GM12873 (cell line): ENCODE results near the gene SERPINB1.

Experiments
- CTCF ChIP-seq: IDR thresholded peaks from 2 replicates; pipeline ENCODE4 v1.5.1; 2012; ENCODE audit warnings: low read depth, mild to moderate bottlenecking, moderate library complexity, low read length, control low read depth; ENCODE audit not compliant: insufficient read depth; ENCODE audit errors: missing control alignments

Gene SERPINB1

GRCh38 chr6:2797564-2798031 lies 44.1 kb downstream of the SERPINB1 start:
- TF ChIP-seq CTCF = no peak

DNA sequence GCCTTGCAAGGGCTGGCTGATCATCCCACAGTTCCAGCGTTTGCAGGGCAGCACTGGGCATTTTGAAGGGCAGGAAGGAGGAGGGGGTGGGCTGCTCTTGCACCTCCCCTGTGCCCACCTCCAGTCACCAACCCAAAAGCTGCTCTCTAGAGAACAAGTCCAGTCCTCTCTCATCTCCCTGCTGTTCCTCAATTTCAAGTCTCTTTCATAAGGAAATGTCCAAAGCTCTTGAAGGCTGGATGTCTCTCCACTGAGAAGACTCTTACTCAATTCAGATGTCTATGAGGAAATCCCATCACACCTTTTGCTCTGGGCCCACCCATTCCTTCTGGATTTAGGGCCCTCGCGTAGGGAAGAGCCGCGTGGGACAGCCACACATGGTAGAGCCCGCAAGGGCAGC lies 44.8 kb downstream of the SERPINB1 start:
- no peak for TF ChIP-seq CTCF

DNA sequence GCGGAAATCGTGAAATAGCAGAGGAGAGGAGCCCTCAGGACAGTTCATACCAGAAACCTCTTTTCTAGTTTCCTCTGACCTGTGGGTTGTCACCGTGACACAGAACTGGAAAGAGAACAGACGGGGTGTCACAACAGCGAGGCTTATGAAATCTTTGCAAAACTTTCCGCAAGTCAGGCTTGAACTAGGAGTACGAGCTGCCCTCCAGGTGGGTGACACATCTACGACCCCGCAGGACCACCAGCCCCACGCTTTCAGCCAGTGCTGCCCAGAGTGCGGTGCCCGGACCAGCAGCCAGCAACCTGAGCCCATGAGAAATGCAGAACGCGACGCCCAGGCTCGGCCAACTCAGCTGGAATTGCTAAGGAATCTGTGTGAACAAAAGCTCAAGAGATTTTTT lies 45.7 kb downstream of the SERPINB1 start:
- no peak for TF ChIP-seq CTCF

DNA sequence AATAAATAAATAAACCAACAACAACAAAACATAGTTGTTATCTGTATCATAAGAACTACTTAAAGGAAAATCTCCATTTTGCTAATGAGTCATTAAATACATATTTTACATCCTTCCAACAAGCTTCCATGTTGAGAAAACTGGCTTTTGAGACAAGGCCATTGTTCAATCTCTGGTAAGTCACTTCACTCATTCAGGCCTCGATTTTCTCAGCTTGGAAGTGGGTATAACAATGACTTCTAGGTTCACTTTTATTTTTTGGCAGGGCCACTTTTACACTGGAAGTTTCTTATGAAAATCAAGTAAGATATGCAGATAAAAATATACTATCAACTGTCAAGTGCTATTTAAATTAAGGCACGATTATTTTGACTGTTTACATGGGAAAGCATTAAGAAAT lies 46.5 kb downstream of the SERPINB1 start:
- TF ChIP-seq CTCF = no peak

- TF ChIP-seq CTCF = no peak
These were observed 47.4 kb downstream of the SERPINB1 start for GRCh38 chr6:2794171-2794730.

GRCh38 chr6:2793534-2794151 lies 48.0 kb downstream of the SERPINB1 start:
- TF ChIP-seq CTCF = no peak

GRCh38 chr6:2792330-2793110 lies 49.1 kb downstream of the SERPINB1 start:
- no peak for TF ChIP-seq CTCF
